Measurements from ENCODE around the gene LCA5. TPM values are rescaled to one million over a fixed set of nuclear protein-coding genes. Genes with fewer than 3 reads are reported as not detected.

The LCA5 gene
- total RNA-seq, 1 experiment from 2014 or later: 2.3 TPM

GRCh38 chr6:79453558-79454042 lies 83.6 kb downstream of the LCA5 start:
- Mint-ChIP-seq H3K36me3 (ENCODE audit: insufficient read depth in 1 of 3, low read depth in 3 of 3) (no peaks in the 10 kb centered on the region; a peak in 1 of 7 replicates), H3K4me1 (peaks cover 3 to 4% of the 10 kb centered on the region in 2 experiments; a peak in 2 of 4 replicates), H3K4me3 (no peak overlapping the region), H3K27me3 (ENCODE audit: low read depth) (no peaks in the 10 kb centered on the region), H3K9me3 (peaks cover 0 to 3% of the 10 kb centered on the region in 2 experiments; a peak in 1 of 5 replicates), H3K27ac (no peak overlapping the region)
- Histone ChIP-seq H3K4me1 (ENCODE audit: insufficient read depth, low read length) (no peaks in the 10 kb centered on the region), H2BK5ac (ENCODE audit: insufficient read length, low read length) (no peak overlapping the region), H2BK120ac (ENCODE audit: low read depth, low read length, poor library complexity, severe bottlenecking) (no peak overlapping the region), H2BK20ac (ENCODE audit: low read depth, low read length, poor library complexity, severe bottlenecking) (no peak overlapping the region), H3K9me3 (ENCODE audit: control insufficient read depth, low read depth, low read length) (no peaks in the 10 kb centered on the region), H3K4me2 (ENCODE audit: insufficient read depth, insufficient read length, low read length) (no peak overlapping the region), H3K23ac (ENCODE audit: insufficient read length, low read depth, low read length) (no peak overlapping the region), H4K20me1 (ENCODE audit: control insufficient read depth, insufficient read depth, insufficient read length) (no peaks in the 10 kb centered on the region), H2AK5ac (ENCODE audit: insufficient read length, low read length) (no peak overlapping the region), H3K79me1 (ENCODE audit: insufficient read depth, low read depth, low read length, poor library complexity, severe bottlenecking) (no peaks in the 10 kb centered on the region), H2BK15ac (ENCODE audit: low read depth, low read length) (no peak overlapping the region), H3K27ac (ENCODE audit: insufficient read length, low read depth, low read length) (no peak overlapping the region), H3K79me2 (ENCODE audit: insufficient read depth, low read length) (no peaks in the 10 kb centered on the region), H4K5ac (ENCODE audit: insufficient read length, low read depth, low read length) (no peak overlapping the region), H4K91ac (ENCODE audit: insufficient read length, low read depth, low read length) (no peak overlapping the region), H3K56ac (ENCODE audit: insufficient read length, low read depth, low read length) (no peak overlapping the region), H2BK12ac (ENCODE audit: insufficient read length, low read depth, low read length) (no peak overlapping the region), H2AFZ (ENCODE audit: low read length) (no peak overlapping the region), H3K9ac (ENCODE audit: extremely low read depth, insufficient read length, low read length) (no peak overlapping the region), H3T11ph (ENCODE audit: low read length) (no peak overlapping the region), H3K14ac (ENCODE audit: insufficient read depth, low read length) (no peak overlapping the region), H3K18ac (ENCODE audit: insufficient read length, low read depth, low read length) (no peak overlapping the region), H3K4ac (ENCODE audit: low read depth, low read length) (no peak overlapping the region), H3K23me2 (ENCODE audit: insufficient read length, low read depth, low read length, poor library complexity, severe bottlenecking) (no peaks in the 10 kb centered on the region), H4K8ac (replicated peaks; ENCODE audit: insufficient read length, low read depth, low read length) (no peak overlapping the region), H3K27me3 (ENCODE audit: insufficient read depth, low read length) (no peaks in the 10 kb centered on the region)
- no CpG with 5 or more reads among the region's 3 CpGs for WGBS (ENCODE audit: extremely low coverage, insufficient read length, low lambda C conversion rate)
- DNase-seq: no peak
- TF ChIP-seq CTCF (conservative IDR thresholded peaks at IDR 0.05): no peak
